Progenitor cell of endocrine pancreas (in vitro differentiated cells): Measurements from ENCODE around the gene KCNIP1. TPM values are rescaled to one million over a fixed set of nuclear protein-coding genes. Genes with fewer than 3 reads are reported as not detected.

Experiments
- DNase-seq: peaks from one replicate; pipeline ENCODE4 v3.0.0; 2021; ENCODE audit warnings: low spot score; ENCODE audit not compliant: unreplicated experiment
- H3K27ac Mint-ChIP-seq: 2 replicates; pipeline ENCODE4 v1.8.0; 2021; ENCODE audit warnings: mild to moderate bottlenecking, moderate library complexity, mixed read lengths
- H3K27me3 Mint-ChIP-seq: 2 replicates; pipeline ENCODE4 v1.8.0; 2021; ENCODE audit warnings: mixed read lengths
- H3K36me3 Mint-ChIP-seq: 2 replicates; pipeline ENCODE4 v1.8.0; 2022; ENCODE audit warnings: mixed read lengths; ENCODE audit not compliant: insufficient read depth
- H3K4me1 Mint-ChIP-seq: 2 replicates; pipeline ENCODE4 v1.8.0; 2021; ENCODE audit warnings: low read depth, mixed read lengths
- H3K4me3 Mint-ChIP-seq: 2 replicates; pipeline ENCODE4 v1.8.0; 2021; ENCODE audit warnings: low read depth, mild to moderate bottlenecking, moderate library complexity, mixed read lengths
- H3K9me3 Mint-ChIP-seq: 2 replicates; pipeline ENCODE4 v1.8.0; 2021; ENCODE audit warnings: low read depth, mixed read lengths
- CTCF ChIP-seq: fragments of 200-600 bp; sonication (generic); IDR thresholded peaks from one replicate; pipeline ENCODE4 v1.5.0; 2021; ENCODE audit warnings: antibody characterized with exemption, mild to moderate bottlenecking; ENCODE audit not compliant: unreplicated experiment
- total RNA-seq: library from RNA; stranded (reverse); gene quantifications from 2 replicates; pipeline ENCODE4 v1.2.1, GENCODE V29; 2021

The KCNIP1 gene
- total RNA-seq, 1 donor from 2014 or later = 18.2 TPM

GRCh38 chr5:170747851-170748250 lies 244.0 kb downstream of the KCNIP1 start:
- Mint-ChIP-seq H3K4me3 (no peak overlapping the region), H3K9me3 (no peaks in the 10 kb centered on the region), H3K4me1 (peaks cover 29% of the 10 kb centered on the region), H3K27ac (peak overlapping the region; percentile 33), H3K36me3 (no peaks in the 10 kb centered on the region), H3K27me3 (peaks cover 37% of the 10 kb centered on the region)
- TF ChIP-seq CTCF = peak; percentile 71
- peak; percentile 48 for DNase-seq

- DNase-seq = no peak
- Mint-ChIP-seq H3K36me3 (no peaks in the 10 kb centered on the region), H3K4me1 (peaks cover 33% of the 10 kb centered on the region), H3K27me3 (peaks cover 26% of the 10 kb centered on the region), H3K4me3 (no peak overlapping the region), H3K9me3 (no peaks in the 10 kb centered on the region), H3K27ac (no peak overlapping the region)
- TF ChIP-seq CTCF = no peak
These were observed 245.2 kb downstream of the KCNIP1 start for GRCh38 chr5:170748951-170749471.

- Mint-ChIP-seq H3K27me3 (peaks cover 20% of the 10 kb centered on the region), H3K4me1 (peaks cover 33% of the 10 kb centered on the region), H3K36me3 (no peaks in the 10 kb centered on the region), H3K27ac (no peak overlapping the region), H3K9me3 (no peaks in the 10 kb centered on the region), H3K4me3 (no peak overlapping the region)
- TF ChIP-seq CTCF = no peak
- DNase-seq = no peak
These were observed 246.2 kb downstream of the KCNIP1 start for GRCh38 chr5:170749911-170750431.

- TF ChIP-seq CTCF = no peak
- Mint-ChIP-seq H3K27ac (no peak overlapping the region), H3K9me3 (no peaks in the 10 kb centered on the region), H3K27me3 (peaks cover 18% of the 10 kb centered on the region), H3K4me1 (peaks cover 30% of the 10 kb centered on the region), H3K36me3 (no peaks in the 10 kb centered on the region), H3K4me3 (no peak overlapping the region)
- DNase-seq = no peak
These were observed 247.0 kb downstream of the KCNIP1 start for GRCh38 chr5:170750791-170751190.

DNA sequence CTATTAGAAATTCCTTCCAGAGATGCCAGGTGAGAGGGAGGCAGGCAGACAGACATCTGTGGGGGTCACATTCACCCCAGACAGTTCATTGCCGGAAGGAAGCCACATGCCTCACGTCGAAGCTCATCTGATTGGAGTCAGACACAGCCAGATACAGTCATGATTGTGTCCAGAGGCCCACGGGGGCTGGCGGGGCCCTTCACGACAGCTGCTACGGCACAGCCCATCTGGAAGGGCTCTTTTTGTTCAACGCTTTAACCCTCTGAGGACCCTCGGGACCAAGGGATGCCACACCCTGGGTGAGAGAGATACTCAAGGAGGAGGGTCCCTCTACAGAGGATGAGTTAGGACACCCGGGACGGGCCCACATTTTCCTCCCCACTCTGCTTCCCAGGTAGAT lies 247.8 kb downstream of the KCNIP1 start:
- Mint-ChIP-seq H3K9me3 (no peaks in the 10 kb centered on the region), H3K27me3 (peaks cover 18% of the 10 kb centered on the region), H3K27ac (no peak overlapping the region), H3K36me3 (no peaks in the 10 kb centered on the region), H3K4me1 (peaks cover 35% of the 10 kb centered on the region), H3K4me3 (no peak overlapping the region)
- DNase-seq = no peak
- TF ChIP-seq CTCF = no peak
